Measurements from ENCODE around the gene CAPN7. TPM values are rescaled to one million over a fixed set of nuclear protein-coding genes. Genes with fewer than 3 reads are reported as not detected.

CAPN7 gene
- total RNA-seq, 1 donor: 47.3 TPM

- H3K4me3 ChIP-seq (ENCODE audit: low read depth, low read length): no peak overlapping the region
- TF ChIP-seq CTCF (IDR thresholded peaks at IDR 0.05; ENCODE audit: insufficient read depth, low read length): no peak
- no peak for DNase-seq (ENCODE audit: low read depth)
These were observed 73.8 kb downstream of the CAPN7 start for GRCh38 chr3:15279671-15280402.

- DNase-seq (ENCODE audit: low read depth): no peak
- H3K4me3 ChIP-seq (ENCODE audit: low read depth, low read length): no peak overlapping the region
- TF ChIP-seq CTCF (IDR thresholded peaks at IDR 0.05; ENCODE audit: insufficient read depth, low read length): no peak
These were observed 74.9 kb downstream of the CAPN7 start for GRCh38 chr3:15280853-15281532.

GRCh38 chr3:15281817-15282216 is 75.8 kb downstream of the CAPN7 start:
- no peak for TF ChIP-seq CTCF (IDR thresholded peaks at IDR 0.05; ENCODE audit: insufficient read depth, low read length)
- no peak overlapping the region for H3K4me3 ChIP-seq (ENCODE audit: low read depth, low read length)
- no peak for DNase-seq (ENCODE audit: low read depth)

- no peak for TF ChIP-seq CTCF (IDR thresholded peaks at IDR 0.05; ENCODE audit: insufficient read depth, low read length)
- no peak overlapping the region for H3K4me3 ChIP-seq (ENCODE audit: low read depth, low read length)
- no peak for DNase-seq (ENCODE audit: low read depth)
These were observed 77.7 kb downstream of the CAPN7 start for GRCh38 chr3:15283702-15284101.

GRCh38 chr3:15284121-15284889 is 78.3 kb downstream of the CAPN7 start:
- TF ChIP-seq CTCF (IDR thresholded peaks at IDR 0.05; ENCODE audit: insufficient read depth, low read length): no peak
- DNase-seq (ENCODE audit: low read depth): peak; percentile 52
- H3K4me3 ChIP-seq (ENCODE audit: low read depth, low read length): no peak overlapping the region

- H3K4me3 ChIP-seq (ENCODE audit: low read depth, low read length): no peak overlapping the region
- no peak for DNase-seq (ENCODE audit: low read depth)
These were observed 80.0 kb downstream of the CAPN7 start for GRCh38 chr3:15286022-15286421.

More at GRCh38 chr3:15286022-15286421, 80.0 kb downstream of the CAPN7 start:
- TF ChIP-seq CTCF (IDR thresholded peaks at IDR 0.05; ENCODE audit: insufficient read depth, low read length): no peak
